ENCODE measurements around the gene SMIM43. TPM values are rescaled to one million over a fixed set of nuclear protein-coding genes. Genes with fewer than 3 reads are reported as not detected.

Gene SMIM43
- total RNA-seq, 2 experiments from 2014 or later, result not detected

DNA sequence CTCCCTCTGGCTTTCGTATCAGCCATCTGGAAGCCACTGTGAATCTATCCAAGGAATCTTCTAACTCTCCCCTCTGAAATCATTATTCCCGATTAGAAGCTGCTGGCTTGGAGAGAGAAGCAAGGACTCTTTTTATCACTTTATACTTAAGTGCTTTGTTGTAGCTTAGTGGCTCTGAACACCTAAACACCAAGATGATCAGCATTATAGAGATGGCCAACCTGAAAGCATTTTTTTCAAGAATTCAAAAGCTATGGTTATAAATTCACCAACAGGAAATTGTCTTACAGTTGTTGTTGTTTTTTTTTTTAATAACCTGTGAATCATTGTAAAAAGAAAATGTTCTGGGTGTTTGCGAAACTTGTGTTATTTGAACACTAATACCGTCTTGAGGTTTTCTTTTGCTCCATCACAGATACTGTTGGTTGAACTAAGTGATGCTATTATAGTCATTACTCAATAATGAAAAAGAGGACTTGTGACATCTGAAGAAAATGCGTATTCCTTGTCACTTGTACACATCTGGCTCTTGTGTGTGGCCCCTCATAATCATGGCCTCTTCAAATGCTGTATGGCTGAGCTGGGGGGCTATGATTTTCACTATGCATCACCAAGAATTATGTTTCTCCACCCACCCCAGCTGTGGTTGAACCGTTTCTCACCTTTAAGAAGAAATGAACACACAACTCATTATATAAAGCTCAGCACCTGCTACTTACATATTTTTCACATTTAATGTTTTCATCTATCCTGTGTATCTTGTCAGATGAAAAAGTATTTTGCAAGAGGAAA is 11.8 kb upstream of the SMIM43 start:
- no peaks in the 10 kb centered on the region for H3K4me1 ChIP-seq (ENCODE audit: insufficient read depth, low read length, poor library complexity, severe bottlenecking)
- H3K36me3 ChIP-seq (ENCODE audit: insufficient read depth, low read length), result no peaks in the 10 kb centered on the region
- ChIA-PET POLR2A (interaction anchor here (0.6 kb wide), 1 partner anchor 407 kb away, joined by 6 read pairs; no protein-coding TSS in a partner anchor), CTCF (ENCODE audit: unreplicated experiment) (no interaction called here)
- intact Hi-C loops (cut with micrococcal nuclease; ENCODE audit: unreplicated experiment), result no loop called here
- H3K9me2 ChIP-seq (ENCODE audit: insufficient read depth, low read length), result no peaks in the 10 kb centered on the region
- no peak overlapping the region for H3K4me2 ChIP-seq (ENCODE audit: low read length)
- H3K79me2 ChIP-seq (ENCODE audit: insufficient read depth, low read depth, low read length), result no peaks in the 10 kb centered on the region
- no TSS peak for BruUV-seq (replicated peaks)
- no peak overlapping the region for H2AFZ ChIP-seq (ENCODE audit: low read length)
- DNase-seq (ENCODE audit: low spot score), result no peak
- no peaks in the 10 kb centered on the region for H3K9me3 ChIP-seq (ENCODE audit: low read length)
- TF ChIP-seq EZH2phosphoT487 (IDR thresholded peaks at IDR 0.05; ENCODE audit: borderline replicate concordance, low read depth, low read length), result no peak
- TF ChIP-seq, protein P1, sequence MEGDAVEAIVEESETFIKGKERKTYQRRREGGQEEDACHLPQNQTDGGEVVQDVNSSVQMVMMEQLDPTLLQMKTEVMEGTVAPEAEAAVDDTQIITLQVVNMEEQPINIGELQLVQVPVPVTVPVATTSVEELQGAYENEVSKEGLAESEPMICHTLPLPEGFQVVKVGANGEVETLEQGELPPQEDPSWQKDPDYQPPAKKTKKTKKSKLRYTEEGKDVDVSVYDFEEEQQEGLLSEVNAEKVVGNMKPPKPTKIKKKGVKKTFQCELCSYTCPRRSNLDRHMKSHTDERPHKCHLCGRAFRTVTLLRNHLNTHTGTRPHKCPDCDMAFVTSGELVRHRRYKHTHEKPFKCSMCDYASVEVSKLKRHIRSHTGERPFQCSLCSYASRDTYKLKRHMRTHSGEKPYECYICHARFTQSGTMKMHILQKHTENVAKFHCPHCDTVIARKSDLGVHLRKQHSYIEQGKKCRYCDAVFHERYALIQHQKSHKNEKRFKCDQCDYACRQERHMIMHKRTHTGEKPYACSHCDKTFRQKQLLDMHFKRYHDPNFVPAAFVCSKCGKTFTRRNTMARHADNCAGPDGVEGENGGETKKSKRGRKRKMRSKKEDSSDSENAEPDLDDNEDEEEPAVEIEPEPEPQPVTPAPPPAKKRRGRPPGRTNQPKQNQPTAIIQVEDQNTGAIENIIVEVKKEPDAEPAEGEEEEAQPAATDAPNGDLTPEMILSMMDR (conservative IDR thresholded peaks at IDR 0.05; ENCODE audit: low read length), result no peak
- no peak overlapping the region for H3K27ac ChIP-seq (ENCODE audit: low read depth, low read length, poor library complexity, severe bottlenecking)
- H4K20me1 ChIP-seq (ENCODE audit: insufficient read depth, low read length), result no peaks in the 10 kb centered on the region
- no peak overlapping the region for H3K4me3 ChIP-seq (ENCODE audit: low read depth, low read length, poor library complexity, severe bottlenecking)

DNA sequence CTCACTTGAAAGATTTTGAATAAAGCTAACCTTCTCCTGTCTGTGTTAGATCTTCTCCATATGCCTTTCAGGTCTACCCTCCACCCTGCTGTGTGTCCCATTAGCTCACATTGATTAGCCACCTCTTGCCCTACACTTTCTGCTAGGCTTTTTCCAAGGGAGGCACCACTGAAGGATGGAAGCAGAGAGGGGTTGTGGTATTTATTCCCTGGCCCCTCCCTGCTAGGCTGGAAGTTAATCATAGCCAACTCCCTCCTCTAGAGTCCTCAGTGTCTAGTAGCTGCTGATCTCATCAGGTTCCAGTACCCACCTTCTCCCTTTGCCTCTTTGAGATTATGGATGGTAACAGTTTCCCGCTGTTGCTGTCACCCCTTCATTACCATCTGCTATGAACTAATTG is 8.9 kb upstream of the SMIM43 start:
- H3K9me3 ChIP-seq (ENCODE audit: low read length), result no peaks in the 10 kb centered on the region
- no peaks in the 10 kb centered on the region for H3K9me2 ChIP-seq (ENCODE audit: insufficient read depth, low read length)
- no peak overlapping the region for H2AFZ ChIP-seq (ENCODE audit: low read length)
- TF ChIP-seq, protein P1 (conservative IDR thresholded peaks at IDR 0.05; ENCODE audit: low read length), result no peak
- TF ChIP-seq EZH2phosphoT487 (IDR thresholded peaks at IDR 0.05; ENCODE audit: borderline replicate concordance, low read depth, low read length), result no peak
- ChIA-PET POLR2A (no interaction called here), CTCF (ENCODE audit: unreplicated experiment) (no interaction called here)
- intact Hi-C loops (cut with micrococcal nuclease; ENCODE audit: unreplicated experiment), result no loop called here
- H3K79me2 ChIP-seq (ENCODE audit: insufficient read depth, low read depth, low read length), result no peaks in the 10 kb centered on the region
- H3K4me3 ChIP-seq (ENCODE audit: low read depth, low read length, poor library complexity, severe bottlenecking), result no peak overlapping the region
- H3K36me3 ChIP-seq (ENCODE audit: insufficient read depth, low read length), result no peaks in the 10 kb centered on the region
- no peak overlapping the region for H3K27ac ChIP-seq (ENCODE audit: low read depth, low read length, poor library complexity, severe bottlenecking)
- H3K4me2 ChIP-seq (ENCODE audit: low read length), result no peak overlapping the region
- no peaks in the 10 kb centered on the region for H4K20me1 ChIP-seq (ENCODE audit: insufficient read depth, low read length)
- no peaks in the 10 kb centered on the region for H3K4me1 ChIP-seq (ENCODE audit: insufficient read depth, low read length, poor library complexity, severe bottlenecking)
- no peak for DNase-seq (ENCODE audit: low spot score)
- BruUV-seq (replicated peaks), result no TSS peak

DNA sequence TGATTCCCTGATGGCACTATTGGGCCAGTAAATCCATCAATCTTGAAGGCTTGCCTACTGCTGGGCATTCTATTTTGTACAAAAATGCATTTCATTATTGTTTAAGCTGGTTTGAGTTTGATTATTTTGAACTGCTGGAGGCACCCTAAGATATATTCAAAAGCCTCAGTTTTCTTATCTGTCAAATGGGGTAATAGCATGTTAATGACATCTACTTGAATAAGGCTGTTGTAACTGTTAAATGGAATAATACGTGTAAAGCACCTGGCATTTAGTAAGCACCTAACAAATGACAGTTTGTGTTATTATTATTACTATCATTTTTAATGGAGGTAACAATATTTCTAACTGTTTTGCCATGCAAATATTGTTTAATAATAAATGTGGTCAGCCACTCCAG is 6.9 kb upstream of the SMIM43 start:
- POLR2A ChIA-PET, result no interaction called here
- intact Hi-C loops (cut with micrococcal nuclease; ENCODE audit: unreplicated experiment), result no loop called here

More for the DNA sequence above, 6.9 kb upstream of the SMIM43 start:
- no peak for DNase-seq (ENCODE audit: low spot score)
- Histone ChIP-seq H2AFZ (ENCODE audit: low read length) (no peak overlapping the region), H3K9me2 (ENCODE audit: insufficient read depth, low read length) (no peaks in the 10 kb centered on the region), H3K4me3 (ENCODE audit: low read depth, low read length, poor library complexity, severe bottlenecking) (no peak overlapping the region), H3K79me2 (ENCODE audit: insufficient read depth, low read depth, low read length) (no peaks in the 10 kb centered on the region), H3K9me3 (ENCODE audit: low read length) (no peaks in the 10 kb centered on the region), H3K36me3 (ENCODE audit: insufficient read depth, low read length) (no peaks in the 10 kb centered on the region), H4K20me1 (ENCODE audit: insufficient read depth, low read length) (no peaks in the 10 kb centered on the region), H3K4me2 (ENCODE audit: low read length) (no peak overlapping the region), H3K27ac (ENCODE audit: low read depth, low read length, poor library complexity, severe bottlenecking) (no peak overlapping the region), H3K4me1 (ENCODE audit: insufficient read depth, low read length, poor library complexity, severe bottlenecking) (no peaks in the 10 kb centered on the region)
- no peak for TF ChIP-seq EZH2phosphoT487 (IDR thresholded peaks at IDR 0.05; ENCODE audit: borderline replicate concordance, low read depth, low read length)
- TF ChIP-seq, protein P1 (conservative IDR thresholded peaks at IDR 0.05; ENCODE audit: low read length), result no peak
- CTCF ChIA-PET (ENCODE audit: unreplicated experiment), result no interaction called here
- BruUV-seq (replicated peaks), result no TSS peak

Measured in OCI-LY7 (cell line).